SKM-1 treated with dmso at 0.1 percent for 144 hours (cell line): ENCODE results near the gene HDDC2.
"Not testable (repeated sequence)": the region's sequence is repeated elsewhere in the genome, so short reads cannot be mapped to it uniquely, and the experiment has no call there.

Experiments used
- DNase-seq: peaks from one replicate; lab custom pipeline; 2025; ENCODE audit not compliant: unreplicated experiment; lab: John Stamatoyannopoulos, UW

Gene HDDC2

DNA sequence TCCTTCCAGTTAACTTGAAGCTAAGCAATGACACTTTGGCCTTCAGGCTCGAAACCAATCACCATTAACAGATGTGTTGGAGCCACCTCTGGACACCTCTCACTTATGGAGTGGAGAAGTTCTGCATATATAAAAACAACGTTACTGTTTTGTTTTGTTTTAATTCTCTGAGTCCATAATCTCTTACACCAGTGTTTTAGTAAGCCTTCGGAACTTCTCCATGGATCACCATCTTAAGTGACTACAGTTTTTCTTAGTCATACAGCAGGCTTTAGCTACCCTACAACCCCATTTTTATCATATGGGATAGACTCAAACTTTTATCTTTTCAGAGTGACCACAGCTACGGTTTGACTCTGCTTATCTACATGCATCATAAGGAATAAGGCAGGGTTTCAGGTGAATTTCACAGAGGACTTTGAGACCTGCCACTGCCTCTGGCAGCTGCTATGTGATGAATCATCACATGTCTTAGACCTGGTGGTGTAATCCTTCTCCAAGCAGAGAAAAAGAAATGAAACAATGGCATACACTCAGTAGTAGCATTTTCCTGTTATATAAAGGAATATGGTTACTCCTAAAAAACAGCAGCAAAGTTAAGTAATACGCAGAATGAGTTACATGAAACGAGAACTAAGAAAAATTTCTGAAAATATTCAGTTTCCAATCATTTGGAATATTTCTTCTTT, 5.5 kb upstream of the HDDC2 start:
- DNase-seq = no peak

DNA sequence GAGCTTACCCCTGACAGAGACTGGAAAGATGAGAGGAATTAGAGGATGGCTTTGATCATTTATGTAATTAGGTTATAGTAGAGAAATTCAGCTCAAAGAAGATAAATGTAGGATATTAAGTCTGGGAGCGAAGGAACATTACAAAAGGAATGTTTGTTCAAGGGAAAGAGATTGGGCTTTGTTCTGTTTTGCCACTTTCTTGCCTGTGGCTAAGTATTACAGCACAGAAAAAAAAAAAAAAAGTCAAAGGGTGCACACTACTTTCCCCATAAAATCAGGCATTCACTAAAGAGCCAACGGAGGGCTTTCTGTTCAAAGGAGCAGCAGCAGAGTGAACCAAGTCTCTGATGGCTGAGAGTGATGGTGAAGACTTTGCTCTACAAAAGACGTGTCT, 5.0 kb upstream of the HDDC2 start:
- no peak for DNase-seq

GRCh38 chr6:125304970-125305660, 3.3 kb upstream of the HDDC2 start:
- no peak for DNase-seq

DNA sequence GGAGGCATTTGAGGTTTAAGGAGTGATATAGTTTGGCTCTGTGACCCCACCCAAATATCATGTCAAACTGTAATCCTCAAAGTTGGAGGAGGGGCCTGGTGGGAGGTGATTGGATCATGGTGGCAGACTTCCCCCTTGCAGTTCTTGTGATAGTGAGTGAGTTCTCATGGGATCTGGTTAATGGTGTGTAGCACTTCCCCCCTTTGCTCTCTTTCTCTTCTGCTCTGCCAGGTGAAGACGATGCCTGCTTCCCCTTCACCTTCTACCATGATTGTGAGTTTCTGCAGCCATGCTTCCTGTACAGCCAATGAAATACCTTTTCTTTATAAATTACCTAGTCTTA, 1.7 kb upstream of the HDDC2 start:
- DNase-seq = no peak

DNA sequence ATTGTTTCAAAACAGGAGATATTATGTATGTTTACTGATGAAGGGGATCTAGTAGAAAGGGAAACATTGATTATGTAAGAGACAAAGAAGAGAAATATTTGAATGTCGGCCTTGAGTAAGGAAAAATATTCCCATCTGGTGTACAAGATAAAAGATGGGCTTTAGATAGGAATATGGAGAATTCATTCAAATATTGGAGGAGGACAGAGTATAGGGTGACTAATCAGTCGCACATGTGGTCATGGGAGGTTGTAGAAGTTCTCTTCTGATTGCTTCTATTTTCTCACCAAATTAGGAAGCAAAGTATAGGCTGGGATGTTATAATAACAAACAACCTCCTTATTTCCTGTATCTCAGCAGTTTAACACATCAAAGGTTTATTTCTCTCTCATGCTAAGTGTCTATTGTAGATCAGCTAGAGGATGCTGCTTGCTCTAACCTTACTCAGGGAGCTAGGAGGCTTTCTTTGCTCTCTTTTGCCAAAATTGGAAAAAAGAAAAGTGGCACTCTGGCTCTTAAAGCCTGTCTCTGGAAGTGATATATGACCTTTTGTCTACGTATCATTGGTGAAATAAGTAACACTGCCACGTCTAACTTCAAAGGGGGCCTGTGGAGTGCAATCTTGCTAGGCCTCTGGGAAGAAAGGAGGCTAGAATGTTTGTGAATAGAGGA, 1.2 kb upstream of the HDDC2 start:
- no peak for DNase-seq

DNA sequence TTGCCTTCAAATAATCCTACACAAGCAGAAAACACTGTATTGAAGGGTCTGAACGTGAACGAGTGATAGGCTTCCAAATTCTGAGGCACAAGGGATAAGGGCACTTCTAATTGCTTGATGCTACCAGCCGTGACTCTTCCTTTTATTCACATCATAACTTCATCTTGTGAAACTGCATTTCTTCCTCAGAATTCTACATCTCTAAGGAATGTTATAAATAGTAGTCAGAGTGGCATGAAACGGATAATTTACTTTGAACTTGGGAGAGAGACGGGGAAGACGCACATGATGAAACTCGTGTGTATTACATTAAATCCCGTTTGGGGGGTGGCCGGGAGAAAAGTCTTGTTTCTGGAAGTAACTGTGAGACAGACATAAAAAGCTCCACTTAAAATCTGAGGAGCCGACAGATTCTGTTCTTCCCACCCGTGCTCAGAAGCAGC, 754 bp downstream of the HDDC2 start:
- DNase-seq = no peak

DNA sequence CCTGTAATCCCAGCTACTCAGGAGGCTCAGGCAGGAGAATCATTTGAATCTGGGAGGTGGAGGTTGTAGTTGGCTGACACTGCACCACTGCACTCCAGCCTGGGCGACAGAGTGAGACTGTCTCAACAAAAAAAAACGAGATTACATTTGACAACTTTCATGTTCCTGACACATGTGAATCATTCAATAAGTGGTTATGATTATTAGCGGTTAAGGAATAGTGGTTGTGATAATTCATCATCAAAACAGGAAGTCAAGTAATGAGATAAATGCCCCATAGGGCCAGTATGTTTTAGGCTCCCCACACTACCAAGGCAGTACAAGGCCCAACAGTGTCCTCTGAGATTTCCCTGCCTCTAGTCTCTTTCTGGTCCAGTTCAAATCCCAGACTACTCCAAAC, 2.5 kb downstream of the HDDC2 start:
- no peak for DNase-seq

DNA sequence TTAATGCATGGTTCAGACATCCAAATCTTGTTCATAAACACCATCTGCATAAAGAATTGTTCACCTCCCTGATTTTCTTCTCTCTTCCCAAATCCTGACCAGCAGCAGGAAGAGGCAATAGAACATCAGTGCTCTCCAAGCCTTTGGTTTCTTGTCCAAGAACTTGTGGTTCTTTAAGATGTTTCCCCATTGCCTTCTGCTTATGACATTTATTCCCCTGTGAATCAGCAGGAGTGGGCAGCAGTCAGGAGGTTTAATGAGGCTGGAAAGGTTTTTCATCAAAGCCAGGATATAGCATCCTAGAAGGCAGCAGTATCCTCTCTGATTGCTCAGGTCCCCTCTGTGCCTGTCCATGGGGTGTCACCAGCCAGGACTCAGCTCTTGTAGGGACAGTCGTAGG, 5.3 kb downstream of the HDDC2 start:
- no peak for DNase-seq

DNA sequence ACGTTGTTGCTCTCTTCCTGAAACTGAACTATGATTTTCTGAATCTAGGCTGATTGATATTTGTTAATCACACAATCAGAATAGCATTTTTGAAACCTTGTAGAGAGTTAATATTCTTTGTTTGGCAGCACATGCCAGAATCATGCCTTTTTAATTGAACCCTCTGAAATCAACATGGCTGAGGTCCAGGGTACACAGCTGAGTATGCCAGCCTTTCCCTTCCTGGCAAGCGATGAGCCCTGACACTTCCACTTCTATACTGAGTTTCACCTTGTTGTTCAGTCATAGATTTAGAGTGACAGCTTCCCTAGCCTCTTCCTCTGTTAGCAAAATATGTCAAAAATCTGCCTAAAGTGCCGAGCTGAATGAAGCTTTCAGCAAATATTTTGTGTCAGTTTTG, 6.8 kb downstream of the HDDC2 start:
- no peak for DNase-seq

DNA sequence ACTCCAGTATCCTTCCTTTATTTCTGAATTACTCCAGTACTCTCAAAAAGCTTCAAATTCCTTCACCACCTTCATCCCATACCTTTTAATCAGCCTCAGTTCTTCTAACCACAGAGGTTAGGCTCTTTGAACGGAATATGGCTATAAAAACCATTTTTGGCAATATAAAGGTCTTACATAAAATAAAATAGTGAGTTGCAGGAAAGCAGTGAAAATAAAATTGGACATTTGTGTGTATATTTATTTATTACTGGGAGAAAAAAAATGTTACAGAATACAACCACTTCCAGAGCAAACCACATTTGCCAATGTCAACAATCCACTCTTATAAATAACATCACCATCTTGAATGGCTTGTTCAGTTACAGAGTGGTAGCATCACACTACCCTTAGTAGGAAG, 7.7 kb downstream of the HDDC2 start:
- no peak for DNase-seq

DNA sequence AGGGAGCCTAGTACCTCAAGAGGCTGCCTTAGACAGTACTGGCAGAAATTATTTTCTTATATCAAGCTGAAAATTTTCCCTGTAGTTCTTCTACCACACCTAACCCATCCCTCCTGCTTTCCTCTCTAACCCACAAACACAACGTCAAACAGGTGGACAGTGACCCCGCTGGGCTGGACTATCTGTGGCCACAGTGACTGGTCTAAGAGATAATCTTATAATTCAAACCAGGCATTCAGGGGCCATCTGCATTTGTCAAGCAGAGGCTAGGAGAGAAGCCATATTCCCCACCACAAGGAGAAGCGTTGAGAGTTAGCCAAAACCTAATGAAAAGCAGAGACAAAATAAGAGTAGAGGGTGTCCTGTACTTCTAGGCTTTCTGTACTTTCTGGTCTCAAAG, 8.2 kb downstream of the HDDC2 start:
- DNase-seq = no peak

- DNase-seq = no peak
Measured at GRCh38 chr6:125287718-125288117, 14.0 kb downstream of the HDDC2 start.

- no peak for DNase-seq
Measured at GRCh38 chr6:125285936-125286335, 15.8 kb downstream of the HDDC2 start.

DNA sequence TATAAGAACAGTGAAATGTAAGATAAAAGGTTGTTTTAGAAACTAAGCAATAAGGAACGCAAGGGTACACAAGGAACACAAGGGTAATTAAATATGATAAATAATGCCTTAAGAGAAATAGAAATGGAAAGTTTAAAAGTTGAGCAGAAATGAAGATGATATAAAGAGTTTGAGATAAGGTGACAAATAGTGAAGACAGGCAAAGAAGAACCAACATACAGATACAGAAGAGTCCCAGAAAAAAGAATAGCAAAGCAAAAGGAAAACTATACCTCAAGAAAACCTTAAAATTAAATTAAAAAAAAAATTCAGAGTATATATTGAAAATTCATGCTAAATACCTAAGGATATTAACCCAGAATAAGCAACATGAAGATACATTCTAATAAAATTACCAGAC, 16.4 kb downstream of the HDDC2 start:
- no peak for DNase-seq

GRCh38 chr6:125282470-125282869, 19.3 kb downstream of the HDDC2 start:
- DNase-seq = not testable (repeated sequence)

DNA sequence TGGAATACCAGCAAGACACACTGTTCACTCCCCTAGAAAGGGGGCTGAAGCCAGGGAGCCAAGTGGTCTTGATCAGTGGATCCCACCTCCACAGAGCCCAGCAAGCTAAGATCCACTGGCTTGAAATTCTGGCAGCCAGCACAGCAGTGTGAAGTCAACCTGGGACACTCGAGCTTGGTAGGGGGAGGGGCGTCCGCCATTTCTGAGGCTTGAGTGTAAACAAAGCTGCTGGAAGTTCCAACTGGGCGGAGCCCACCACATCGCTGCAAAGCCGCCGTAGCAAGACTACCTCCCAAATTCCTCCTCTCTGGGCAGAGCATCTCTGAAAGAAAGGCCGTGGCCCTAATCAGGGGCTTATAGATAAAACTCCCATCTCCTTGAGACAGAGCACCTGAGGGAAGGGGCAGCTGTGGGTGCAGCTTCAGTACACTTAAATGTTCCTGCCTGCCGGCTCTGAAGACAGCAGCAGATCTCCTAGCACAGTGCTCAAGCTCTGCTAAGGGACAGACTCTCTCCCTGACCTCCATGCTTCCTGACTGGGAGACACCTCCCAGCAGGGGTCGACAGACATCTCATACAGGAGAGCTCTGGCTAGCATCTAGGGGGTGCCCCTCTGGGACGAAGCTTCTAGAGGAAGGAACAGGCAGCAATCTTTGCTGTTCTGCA, 21.3 kb downstream of the HDDC2 start:
- not testable (repeated sequence) for DNase-seq

DNA sequence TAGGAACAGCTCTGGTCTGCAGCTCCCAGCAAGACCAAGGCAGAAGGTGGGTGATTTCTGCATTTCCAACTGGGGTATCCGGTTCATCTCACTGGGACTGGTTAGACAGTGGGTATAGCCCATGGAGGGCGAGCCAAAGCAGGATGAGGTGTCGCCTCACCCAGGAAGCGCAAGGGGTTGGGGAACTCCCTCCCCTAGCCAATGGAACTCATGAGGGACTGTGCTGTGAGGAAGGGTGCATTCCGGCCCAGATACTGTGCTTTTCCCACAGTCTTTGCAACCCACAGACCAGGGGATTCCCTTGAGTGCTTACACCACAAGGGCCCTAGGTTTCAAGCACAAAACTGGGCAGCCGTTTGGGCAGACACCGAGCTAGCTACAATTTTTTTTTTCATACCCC, 21.8 kb downstream of the HDDC2 start:
- DNase-seq = no peak

DNA sequence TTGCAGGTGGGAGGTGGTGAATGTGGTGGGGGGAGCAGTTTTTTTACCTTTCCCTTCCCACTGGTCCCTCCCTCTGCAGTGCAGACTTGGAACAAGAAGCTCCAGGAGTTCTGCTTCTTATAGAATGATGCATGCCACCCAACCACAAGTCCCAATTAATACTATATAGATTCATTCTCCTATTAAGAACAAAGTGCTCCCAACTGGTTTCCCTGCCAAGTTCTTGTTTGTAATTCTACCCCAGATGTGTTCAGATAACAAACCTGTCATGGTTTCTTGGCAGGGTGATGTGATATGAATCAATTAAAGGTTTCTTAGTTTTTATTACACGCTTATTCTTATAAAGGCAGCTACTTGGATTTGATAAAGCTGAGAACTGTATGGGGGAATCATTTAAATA, 23.9 kb downstream of the HDDC2 start:
- no peak for DNase-seq

- no peak for DNase-seq
Measured at GRCh38 chr6:125275779-125276178, 26.0 kb downstream of the HDDC2 start.

DNA sequence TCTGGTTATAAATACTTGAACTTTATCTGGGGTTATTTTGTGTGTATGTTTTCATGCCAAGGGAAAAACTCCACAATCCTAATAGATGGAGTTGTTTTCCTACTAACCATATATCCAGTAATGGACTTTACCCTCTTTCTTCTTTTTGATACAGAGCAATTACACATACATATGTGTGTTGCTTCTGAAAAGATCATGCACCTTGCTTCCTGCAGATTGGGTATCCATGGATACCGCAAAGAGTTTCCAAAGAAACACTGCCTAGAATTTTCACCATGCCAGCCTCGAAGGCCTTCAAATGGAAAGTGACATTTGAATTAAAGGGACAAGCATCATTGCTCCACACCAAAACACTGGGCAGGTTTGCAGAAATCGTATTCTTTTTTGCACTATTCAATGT, 26.8 kb downstream of the HDDC2 start:
- DNase-seq = no peak

DNA sequence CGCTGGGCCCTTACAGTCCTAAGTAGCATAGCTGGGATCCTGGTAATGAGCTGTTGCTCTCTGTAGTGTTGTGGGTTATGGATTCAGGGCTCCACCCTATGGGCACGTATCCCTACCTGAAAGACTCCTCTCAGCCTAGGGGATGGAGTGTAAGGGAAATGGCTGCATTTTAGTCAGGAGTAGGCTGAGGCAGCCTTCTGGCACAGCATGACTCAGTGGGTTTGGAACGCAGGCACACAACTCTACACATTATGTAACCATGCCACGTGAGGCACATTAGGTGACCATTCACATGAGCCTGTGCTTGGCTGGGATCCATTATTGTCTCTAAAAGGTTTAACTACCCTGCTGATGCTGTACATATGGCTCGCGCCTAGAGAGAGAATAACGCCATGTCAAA, 27.8 kb downstream of the HDDC2 start:
- DNase-seq = no peak

DNA sequence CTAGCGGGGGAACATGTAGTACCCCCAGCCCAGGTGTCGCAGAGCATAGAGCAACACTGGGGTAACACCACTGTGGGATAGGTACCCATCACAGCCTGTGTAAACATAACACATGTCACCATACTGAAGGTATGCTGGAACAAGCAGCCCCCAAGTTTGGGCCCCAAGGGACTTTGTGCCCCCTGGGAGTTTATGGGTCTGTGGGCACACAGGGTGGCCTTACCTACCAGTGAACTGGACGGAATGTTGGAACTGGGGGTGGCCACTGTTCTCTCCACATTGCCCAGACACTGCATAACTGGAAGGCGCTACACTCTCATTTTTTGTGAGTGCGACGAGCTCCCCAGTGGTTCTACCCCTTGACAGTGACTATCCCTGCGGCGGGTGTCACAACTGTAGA, 28.5 kb downstream of the HDDC2 start:
- DNase-seq = no peak
